KMS-11 (cell line): Measurements from ENCODE around the gene ABLIM1.

Experiments
- H2AFZ ChIP-seq: fragments of 200-600 bp; sonication (generic); 2 replicates; pipeline ENCODE4 v1.6.1; 2016; ENCODE audit warnings: antibody characterized with exemption, mixed run types, low read depth
- H3K27ac ChIP-seq: fragments of 200-600 bp; sonication (generic); 2 replicates; pipeline ENCODE4 v1.6.1; 2016; ENCODE audit warnings: mild to moderate bottlenecking, mixed run types
- H3K27me3 ChIP-seq: fragments of 200-600 bp; sonication (generic); 2 replicates; pipeline ENCODE4 v1.6.1; 2017; ENCODE audit warnings: mild to moderate bottlenecking, low read depth, mixed run types, moderate library complexity; ENCODE audit not compliant: insufficient read depth
- H3K36me3 ChIP-seq: fragments of 200-600 bp; sonication (generic); 2 replicates; pipeline ENCODE4 v1.6.1; 2017; ENCODE audit warnings: mild to moderate bottlenecking, mixed run types; ENCODE audit not compliant: insufficient read depth
- H3K4me1 ChIP-seq: fragments of 200-600 bp; sonication (generic); 2 replicates; pipeline ENCODE4 v1.6.1; 2016; ENCODE audit warnings: mild to moderate bottlenecking, low read depth, mixed run types; ENCODE audit not compliant: poor library complexity, severe bottlenecking
- H3K4me2 ChIP-seq: fragments of 200-600 bp; sonication (generic); 2 replicates; pipeline ENCODE4 v1.7.0; 2016; ENCODE audit warnings: mild to moderate bottlenecking, mixed run types
- H3K4me3 ChIP-seq: fragments of 200-600 bp; sonication (generic); IDR thresholded peaks from 2 replicates; pipeline ENCODE4 v1.6.1; 2017; ENCODE audit warnings: low read depth, low read length, mixed read lengths; ENCODE audit not compliant: insufficient read depth
- H3K79me2 ChIP-seq: fragments of 200-600 bp; sonication (generic); 2 replicates; pipeline ENCODE4 v1.6.1; 2016; ENCODE audit warnings: low read depth, mixed run types; ENCODE audit not compliant: insufficient read depth
- H3K9ac ChIP-seq: fragments of 200-600 bp; sonication (generic); 2 replicates; pipeline ENCODE4 v1.6.1; 2016; ENCODE audit warnings: mild to moderate bottlenecking, mixed run types
- H4K20me1 ChIP-seq: fragments of 200-600 bp; sonication (generic); 2 replicates; pipeline ENCODE4 v1.6.1; 2016; ENCODE audit warnings: mild to moderate bottlenecking, mixed run types; ENCODE audit not compliant: insufficient read depth
- CTCF ChIP-seq: fragments of 200-600 bp; sonication (generic); conservative IDR thresholded peaks from 2 replicates; pipeline ENCODE4 v1.6.1; 2017; ENCODE audit warnings: low read depth, mild to moderate bottlenecking, antibody characterized with exemption, low read length, moderate library complexity, mixed read lengths

Gene ABLIM1

GRCh38 chr10:114408968-114409444 is 249.1 kb downstream of the ABLIM1 start:
- Histone ChIP-seq H3K27ac (no peak overlapping the region), H3K79me2 (no peaks in the 10 kb centered on the region), H3K4me2 (no peak overlapping the region), H3K36me3 (no peaks in the 10 kb centered on the region), H3K4me3 (no peak overlapping the region), H3K9ac (no peak overlapping the region), H3K4me1 (no peaks in the 10 kb centered on the region), H4K20me1 (no peaks in the 10 kb centered on the region), H2AFZ (no peak overlapping the region), H3K27me3 (no peaks in the 10 kb centered on the region)
- TF ChIP-seq CTCF: no peak

- Histone ChIP-seq H4K20me1 (no peaks in the 10 kb centered on the region), H3K4me2 (no peak overlapping the region), H2AFZ (no peak overlapping the region), H3K79me2 (no peaks in the 10 kb centered on the region), H3K27ac (no peak overlapping the region), H3K27me3 (no peaks in the 10 kb centered on the region), H3K9ac (no peak overlapping the region), H3K36me3 (no peaks in the 10 kb centered on the region), H3K4me1 (no peaks in the 10 kb centered on the region), H3K4me3 (no peak overlapping the region)
- TF ChIP-seq CTCF: no peak
Observed at GRCh38 chr10:114408112-114408967, 249.7 kb downstream of the ABLIM1 start.

GRCh38 chr10:114406455-114406854 is 251.6 kb downstream of the ABLIM1 start:
- H3K4me1 ChIP-seq: no peaks in the 10 kb centered on the region
- no peak overlapping the region for H2AFZ ChIP-seq
- H3K27me3 ChIP-seq: no peaks in the 10 kb centered on the region
- H3K79me2 ChIP-seq: no peaks in the 10 kb centered on the region
- no peak overlapping the region for H3K4me2 ChIP-seq
- TF ChIP-seq CTCF: no peak
- no peak overlapping the region for H3K27ac ChIP-seq
- H3K9ac ChIP-seq: no peak overlapping the region
- no peak overlapping the region for H3K4me3 ChIP-seq
- no peaks in the 10 kb centered on the region for H4K20me1 ChIP-seq
- H3K36me3 ChIP-seq: no peaks in the 10 kb centered on the region

GRCh38 chr10:114405011-114405350 is 253.1 kb downstream of the ABLIM1 start:
- H3K4me2 ChIP-seq: no peak overlapping the region
- H3K4me3 ChIP-seq: no peak overlapping the region
- H3K79me2 ChIP-seq: no peaks in the 10 kb centered on the region
- no peak overlapping the region for H3K9ac ChIP-seq
- H3K27me3 ChIP-seq: no peaks in the 10 kb centered on the region
- no peaks in the 10 kb centered on the region for H3K36me3 ChIP-seq
- H3K4me1 ChIP-seq: no peaks in the 10 kb centered on the region
- no peak for TF ChIP-seq CTCF
- no peak overlapping the region for H2AFZ ChIP-seq
- no peak overlapping the region for H3K27ac ChIP-seq
- no peaks in the 10 kb centered on the region for H4K20me1 ChIP-seq
